ENCODE measurements around the gene ZSWIM1. TPM values are rescaled to one million over a fixed set of nuclear protein-coding genes. Genes with fewer than 3 reads are reported as not detected.

ZSWIM1 gene
- total and polyA plus RNA-seq, 2 of the 13 experiments (the other 11 are each of a cell fraction or from before 2014, with no cell fraction given) = 9.5 to 11.7 TPM

- TF ChIP-seq ZNF234 (CRISPR knock-in tag; conservative IDR thresholded peaks at IDR 0.05) (peak; percentile 59; the same call in 1 of the 2 replicates), MLXIP (CRISPR knock-in tag; IDR thresholded peaks at IDR 0.05; ENCODE audit: borderline replicate concordance) (peak; percentile 92), HMGA1 (CRISPR knock-in tag; conservative IDR thresholded peaks at IDR 0.05) (no peak), GABPA (IDR thresholded peaks at IDR 0.05; ENCODE audit: low read depth, low read length) (no peak), GABPA (CRISPR knock-in tag; IDR thresholded peaks at IDR 0.05; ENCODE audit: low read depth) (peak; percentile 70), KIAA2018 (CRISPR knock-in tag; IDR thresholded peaks at IDR 0.05; ENCODE audit: borderline replicate concordance) (0 out of 2 replicates have a peak, but pooled peaks have one; percentile 5), HIVEP1 (CRISPR knock-in tag; IDR thresholded peaks at IDR 0.05) (peak; percentile 99), MXD4 (CRISPR knock-in tag; IDR thresholded peaks at IDR 0.05) (peak; percentile 98), MAF1 (CRISPR knock-in tag; IDR thresholded peaks at IDR 0.05; ENCODE audit: borderline replicate concordance) (peak; percentile 94), CAMTA2 (CRISPR knock-in tag; IDR thresholded peaks at IDR 0.05; ENCODE audit: borderline replicate concordance) (peak; percentile 73; the same call in 1 of the 2 replicates), KLF13 (CRISPR knock-in tag; IDR thresholded peaks at IDR 0.05) (peak; percentile 79; the same call in 1 of the 2 replicates), TARDBP (CRISPR knock-in tag; IDR thresholded peaks at IDR 0.05) (peak; percentile 100), NRL (CRISPR knock-in tag; IDR thresholded peaks at IDR 0.05; ENCODE audit: borderline replicate concordance) (peak; percentile 90; the same call in 1 of the 2 replicates), NFIB (CRISPR knock-in tag; IDR thresholded peaks at IDR 0.05; ENCODE audit: borderline replicate concordance) (no peak; the same call in 1 of the 2 replicates), ZNF30 (CRISPR knock-in tag; IDR thresholded peaks at IDR 0.05) (peak; percentile 75; the same call in 1 of the 2 replicates), ZNF468 (CRISPR knock-in tag; IDR thresholded peaks at IDR 0.05) (peak; percentile 92), CBX1 (IDR thresholded peaks at IDR 0.05; ENCODE audit: low read depth) (peak; percentile 99), NFYC (CRISPR knock-in tag; IDR thresholded peaks at IDR 0.05) (peak; percentile 72)
These were observed 10.3 kb downstream of the ZSWIM1 start, which contains the start of the genes CTSA and NEURL2 (continued) for GRCh38 chr20:45890985-45891983.
